H1 (cell line): ENCODE measurements around the gene SIX6. TPM values are rescaled to one million over a fixed set of nuclear protein-coding genes. Genes with fewer than 3 reads are reported as not detected.

ENCODE experiments used
- CTCF ChIA-PET: fragments of 300-600 bp; sonication (Branson Sonifier 250); formaldehyde crosslinking; loops from one replicate; lab custom pipeline; 2021; ENCODE audit not compliant: partially characterized antibody; lab: Charles Lee
- POLR2A ChIA-PET: fragments of 300-600 bp; sonication (Branson Sonifier 250); formaldehyde crosslinking; loops from one replicate; lab custom pipeline; 2021; ENCODE audit warnings: inconsistent platforms; ENCODE audit not compliant: partially characterized antibody; lab: Charles Lee
- DNase-seq, 2 experiments: peaks; one replicate each; pipeline versions ENCODE4 v3.0.0 to v3.0.0-alpha.2; 2010 to 2022; ENCODE audit warnings: low spot score in 2 of 2, low read depth in 1 of 2, mixed read lengths in 1 of 2
- FAIRE-seq: peaks from 2 replicates; lab custom pipeline; 2011; peaks lifted over from hg19 to GRCh38; lab: Jason Lieb, UNC
- H2AFZ ChIP-seq: 2 replicates; pipeline ENCODE4 v1.8.1; 2012; ENCODE audit warnings: low read length, inconsistent platforms
- H2AK5ac ChIP-seq: 2 replicates; pipeline ENCODE4 v1.6.1; 2013; ENCODE audit warnings: low read depth, low read length
- H2BK120ac ChIP-seq: replicated peaks from 2 replicates; pipeline ENCODE3; 2013; ENCODE audit warnings: low read depth, low read length, inconsistent platforms
- H2BK12ac ChIP-seq: 2 replicates; pipeline ENCODE4 v1.6.1; 2013; ENCODE audit warnings: low read depth, low read length
- H2BK15ac ChIP-seq: 2 replicates; pipeline ENCODE4 v1.6.1; 2013; ENCODE audit warnings: low read length
- H2BK20ac ChIP-seq: 2 replicates; pipeline ENCODE4 v1.6.1; 2013; ENCODE audit warnings: low read length
- H2BK5ac ChIP-seq: 2 replicates; pipeline ENCODE4 v1.6.1; 2013; ENCODE audit warnings: low read depth, low read length
- H3K14ac ChIP-seq: 2 replicates; pipeline ENCODE4 v1.6.1; 2013; ENCODE audit warnings: inconsistent platforms; ENCODE audit not compliant: insufficient read length
- H3K18ac ChIP-seq: 2 replicates; pipeline ENCODE4 v1.6.1; 2013; ENCODE audit warnings: low read length; ENCODE audit errors: extremely low read depth
- H3K23ac ChIP-seq: 2 replicates; pipeline ENCODE4 v1.6.1; 2013; ENCODE audit warnings: inconsistent platforms; ENCODE audit not compliant: insufficient read length
- H3K23me2 ChIP-seq: 2 replicates; pipeline ENCODE4 v1.6.1; 2013; ENCODE audit warnings: low read depth, low read length
- H3K27ac ChIP-seq: 2 replicates; pipeline ENCODE4 v1.6.1; 2011; ENCODE audit warnings: low read depth, low read length, inconsistent platforms
- H3K27me3 ChIP-seq, 4 experiments: replicated peaks in 1 of 4; 1 replicate in 1 of 4; 2 replicates in 3 of 4; pipeline versions ENCODE4 v1.6.1 to v1.8.1; 2011 to 2013; ENCODE audit warnings: low read length in 3 of 4, mild to moderate bottlenecking in 3 of 4, inconsistent platforms in 2 of 4, mixed read lengths in 2 of 4, moderate library complexity in 1 of 4; ENCODE audit not compliant: control insufficient read depth in 3 of 4, insufficient read depth in 3 of 4; ENCODE audit errors: extremely low read depth in 1 of 4
- H3K36me3 ChIP-seq, 4 experiments: 2 replicates each; pipeline versions ENCODE4 v1.6.1 to v1.8.1; 2011 to 2013; ENCODE audit warnings: mild to moderate bottlenecking in 4 of 4, low read length in 3 of 4, moderate library complexity in 2 of 4, control low read depth in 1 of 4, inconsistent platforms in 1 of 4; ENCODE audit not compliant: insufficient read depth in 4 of 4, control insufficient read depth in 2 of 4
- H3K4ac ChIP-seq: replicated peaks from 2 replicates; pipeline ENCODE3; 2013; ENCODE audit warnings: low read length, low read depth, mixed read lengths, inconsistent platforms; ENCODE audit not compliant: insufficient read length
- H3K4me1 ChIP-seq, 4 experiments: replicated peaks in 1 of 4; 1 replicate in 1 of 4; 2 replicates in 3 of 4; pipeline versions ENCODE4 v1.6.1 to v1.8.1; 2011 to 2013; ENCODE audit warnings: low read length in 3 of 4, inconsistent platforms in 2 of 4, mixed read lengths in 1 of 4; ENCODE audit not compliant: insufficient read depth in 4 of 4, control insufficient read depth in 3 of 4
- H3K4me2 ChIP-seq, 2 experiments: 2 replicates each; pipeline versions ENCODE4 v1.6.1 to v1.8.1; 2011 to 2013; ENCODE audit warnings: low read depth in 2 of 2, low read length in 2 of 2, control low read depth in 1 of 2, inconsistent platforms in 1 of 2, mild to moderate bottlenecking in 1 of 2; ENCODE audit not compliant: insufficient read depth in 1 of 2
- H3K4me3 ChIP-seq, 4 experiments: fragments of 200-600, 300-600 bp in 1 of 4; sonication (generic), shearing (Covaris generic), sonication (Bioruptor Twin) in 1 of 4; 2 replicates each; pipeline versions ENCODE4 v1.5.1 to v1.8.1; 2011 to 2016; ENCODE audit warnings: low read length in 4 of 4, low read depth in 3 of 4, control low read depth in 2 of 4, inconsistent platforms in 2 of 4, mild to moderate bottlenecking in 2 of 4, mixed read lengths in 1 of 4, moderate library complexity in 1 of 4; ENCODE audit not compliant: insufficient read depth in 2 of 4; ENCODE audit errors: extremely low read depth in 1 of 4
- H3K56ac ChIP-seq: replicated peaks from 2 replicates; pipeline ENCODE3; 2013; ENCODE audit warnings: low read depth, mild to moderate bottlenecking, mixed read lengths, low read length, inconsistent platforms; ENCODE audit not compliant: insufficient read length
- H3K79me1 ChIP-seq: 2 replicates; pipeline ENCODE4 v1.6.1; 2013; ENCODE audit warnings: low read depth, low read length, control low read depth
- H3K79me2 ChIP-seq, 2 experiments: 2 replicates each; pipeline versions ENCODE4 v1.6.1 to v1.8.1; 2012 to 2013; ENCODE audit warnings: low read length in 2 of 2, mild to moderate bottlenecking in 2 of 2, inconsistent platforms in 1 of 2; ENCODE audit not compliant: insufficient read depth in 2 of 2, control insufficient read depth in 1 of 2
- H3K9ac ChIP-seq, 4 experiments: replicated peaks in 1 of 4; 1 replicate in 1 of 4; 2 replicates in 3 of 4; pipeline versions ENCODE4 v1.6.1 to v1.8.1; 2011 to 2013; ENCODE audit warnings: low read depth in 3 of 4, low read length in 3 of 4, control low read depth in 2 of 4, mild to moderate bottlenecking in 2 of 4, moderate library complexity in 2 of 4, inconsistent platforms in 1 of 4; ENCODE audit errors: extremely low read depth in 1 of 4
- H3K9me3 ChIP-seq, 2 experiments: 2 replicates each; pipeline versions ENCODE4 v1.6.1 to v1.8.1; 2012 to 2013; ENCODE audit warnings: mild to moderate bottlenecking in 2 of 2, moderate library complexity in 2 of 2, control low read depth in 1 of 2, inconsistent platforms in 1 of 2, low read depth in 1 of 2, low read length in 1 of 2, mixed read lengths in 1 of 2; ENCODE audit not compliant: insufficient read depth in 2 of 2
- H4K20me1 ChIP-seq, 2 experiments: replicated peaks in 1 of 2; 2 replicates each; pipeline versions ENCODE3 to v1.8.1; 2011 to 2013; ENCODE audit warnings: inconsistent platforms in 2 of 2, low read length in 2 of 2, mild to moderate bottlenecking in 1 of 2; ENCODE audit not compliant: insufficient read depth in 2 of 2, control insufficient read depth in 1 of 2
- H4K5ac ChIP-seq: 2 replicates; pipeline ENCODE4 v1.6.1; 2013; ENCODE audit warnings: low read length, low read depth, mixed read lengths, inconsistent platforms; ENCODE audit not compliant: insufficient read length
- H4K8ac ChIP-seq: 2 replicates; pipeline ENCODE4 v1.8.0; 2013; ENCODE audit warnings: mild to moderate bottlenecking, moderate library complexity, low read length, inconsistent platforms; ENCODE audit not compliant: insufficient read depth; ENCODE audit errors: extremely low read depth
- H4K91ac ChIP-seq: replicated peaks from 2 replicates; pipeline ENCODE3; 2013; ENCODE audit warnings: low read length, mixed read lengths, inconsistent platforms; ENCODE audit not compliant: insufficient read length
- BACH1 ChIP-seq: IDR thresholded peaks from 2 replicates; pipeline ENCODE4 v1.6.1; 2012; ENCODE audit warnings: low read length, improper control_type of control experiment
- RAD21 ChIP-seq, 2 experiments: IDR thresholded peaks in 1 of 2; conservative IDR thresholded peaks in 1 of 2; 2 replicates each; pipeline ENCODE4 v1.6.1; 2011; ENCODE audit warnings: low read depth in 2 of 2, low read length in 2 of 2, improper control_type of control experiment in 1 of 2, inconsistent platforms in 1 of 2, mild to moderate bottlenecking in 1 of 2, moderate library complexity in 1 of 2
- RFX5 ChIP-seq: IDR thresholded peaks from 2 replicates; pipeline ENCODE4 v1.6.1; 2011; ENCODE audit warnings: low read depth, low read length, improper control_type of control experiment, borderline replicate concordance
- SP1 ChIP-seq: IDR thresholded peaks from 2 replicates; pipeline ENCODE4 v1.6.1; 2011; ENCODE audit warnings: low read depth, low read length
- SP2 ChIP-seq: IDR thresholded peaks from 2 replicates; pipeline ENCODE4 v1.6.1; 2012; ENCODE audit warnings: mild to moderate bottlenecking, low read length, inconsistent platforms
- TEAD4 ChIP-seq: IDR thresholded peaks from 2 replicates; pipeline ENCODE4 v1.6.1; 2012; ENCODE audit warnings: low read depth, low read length, inconsistent platforms, mixed read lengths
- polyA plus RNA-seq, 7 experiments: library from polyadenylated mRNA; depleted of rRNA in 3 of 7; stranded (reverse) in 5 of 7; unstranded in 2 of 7; fragments of >200 nt in 5 of 7; fragments of 200-250 nt in 2 of 7; gene quantifications; 1 replicate in 5 of 7; 2 replicates in 1 of 7; 4 replicates in 1 of 7; pipeline versions ENCODE4 v1.2.1 to v1.2.3, GENCODE V29; 2011 to 2013; ENCODE audit warnings: missing spikeins in 2 of 7, mixed read lengths in 2 of 7
- total RNA-seq: library from RNA; stranded (reverse); fragmentation: NEBNext Ultra II Directional; extraction: Animal tissue kit (Norgen Biotek cat#: 25700); gene quantifications from 2 replicates; pipeline ENCODE4 v1.2.1, GENCODE V29; 2021
- TF ChIP-seq, protein P1 (sequence below), 3 experiments: IDR thresholded peaks; 1 replicate in 2 of 3; 2 replicates in 1 of 3; pipeline versions ENCODE4 v1.5.1 to v1.6.1; 2011; ENCODE audit warnings: low read length in 3 of 3, mild to moderate bottlenecking in 3 of 3, inconsistent platforms in 2 of 3, low read depth in 1 of 3, moderate library complexity in 1 of 3; ENCODE audit not compliant: insufficient read depth in 1 of 3; ENCODE audit errors: control extremely low read depth in 1 of 3

SIX6 gene
- total and polyA plus RNA-seq, 2 of the 8 experiments (the other 6 are each of a cell fraction or from before 2014, with no cell fraction given), result 0.03 TPM; not detected in 1

DNA sequence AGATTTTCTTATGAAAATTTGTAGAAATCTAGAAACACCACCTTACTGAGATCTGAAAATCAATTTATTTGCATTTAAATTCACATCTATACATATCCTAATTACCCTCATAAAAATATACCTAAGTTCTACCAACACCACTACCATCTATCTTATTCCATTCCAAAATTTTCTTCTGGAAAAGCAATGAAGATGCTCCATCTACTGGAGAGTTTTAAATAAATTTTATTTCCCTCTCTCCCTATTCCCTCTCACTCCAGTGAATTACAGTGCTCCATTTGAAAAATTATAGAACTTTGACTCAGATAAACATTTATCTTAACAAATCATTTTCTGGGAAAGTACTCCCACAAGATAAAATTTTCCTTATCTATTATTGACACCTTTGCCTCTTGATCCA, 20.8 kb upstream of the SIX6 start:
- no peaks in the 10 kb centered on the region for H3K9me3 ChIP-seq
- H3K23me2 ChIP-seq, result peaks cover 3% of the 10 kb centered on the region
- no peak overlapping the region for H3K14ac ChIP-seq
- no peaks in the 10 kb centered on the region for H3K4me1 ChIP-seq
- no peak for TF ChIP-seq TEAD4
- TF ChIP-seq SP1, result no peak
- peak in 1 of 2 experiments; percentile 48; a peak in 3 of 4 replicates for TF ChIP-seq RAD21 (IDR thresholded peaks at IDR 0.05 in 1 of 2, conservative IDR thresholded peaks at IDR 0.05 in 1 of 2; ENCODE audit: low read depth in 2 of 2, low read length in 2 of 2)
- no peak for TF ChIP-seq SP2
- TF ChIP-seq RFX5, result no peak
- TF ChIP-seq, protein P1, sequence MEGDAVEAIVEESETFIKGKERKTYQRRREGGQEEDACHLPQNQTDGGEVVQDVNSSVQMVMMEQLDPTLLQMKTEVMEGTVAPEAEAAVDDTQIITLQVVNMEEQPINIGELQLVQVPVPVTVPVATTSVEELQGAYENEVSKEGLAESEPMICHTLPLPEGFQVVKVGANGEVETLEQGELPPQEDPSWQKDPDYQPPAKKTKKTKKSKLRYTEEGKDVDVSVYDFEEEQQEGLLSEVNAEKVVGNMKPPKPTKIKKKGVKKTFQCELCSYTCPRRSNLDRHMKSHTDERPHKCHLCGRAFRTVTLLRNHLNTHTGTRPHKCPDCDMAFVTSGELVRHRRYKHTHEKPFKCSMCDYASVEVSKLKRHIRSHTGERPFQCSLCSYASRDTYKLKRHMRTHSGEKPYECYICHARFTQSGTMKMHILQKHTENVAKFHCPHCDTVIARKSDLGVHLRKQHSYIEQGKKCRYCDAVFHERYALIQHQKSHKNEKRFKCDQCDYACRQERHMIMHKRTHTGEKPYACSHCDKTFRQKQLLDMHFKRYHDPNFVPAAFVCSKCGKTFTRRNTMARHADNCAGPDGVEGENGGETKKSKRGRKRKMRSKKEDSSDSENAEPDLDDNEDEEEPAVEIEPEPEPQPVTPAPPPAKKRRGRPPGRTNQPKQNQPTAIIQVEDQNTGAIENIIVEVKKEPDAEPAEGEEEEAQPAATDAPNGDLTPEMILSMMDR (IDR thresholded peaks at IDR 0.05; ENCODE audit: control extremely low read depth in 1 of 3, insufficient read depth in 1 of 3, low read depth in 1 of 3, low read length in 3 of 3), result peak in 1 of 3 experiments; percentile 20; a peak in 1 of 4 replicates
- TF ChIP-seq BACH1, result no peak
- no peak overlapping the region for H3K9ac ChIP-seq
- no peak overlapping the region for H3K56ac ChIP-seq
- peaks cover 0 to 29% (median 16%) of the 10 kb centered on the region in 4 experiments; a peak in 6 of 7 replicates for H3K27me3 ChIP-seq
- no peak overlapping the region for H2BK5ac ChIP-seq
- H3K36me3 ChIP-seq, result no peaks in the 10 kb centered on the region
- H4K5ac ChIP-seq, result no peak overlapping the region
- H3K27ac ChIP-seq, result no peak overlapping the region
- no peak overlapping the region for H2BK20ac ChIP-seq
- H3K79me1 ChIP-seq, result no peaks in the 10 kb centered on the region
- no peak overlapping the region for H2BK120ac ChIP-seq
- no peak overlapping the region for H2AFZ ChIP-seq
- no peak overlapping the region for H4K91ac ChIP-seq
- DNase-seq (no peak), FAIRE-seq (no peak)
- no peak overlapping the region for H2BK12ac ChIP-seq
- no peak overlapping the region for H3K4me3 ChIP-seq
- ChIA-PET POLR2A (no interaction called here), CTCF (interaction anchor here (1.5 to 4.2 kb wide), 2 partner anchors 156 to 222 kb away, joined by 3 to 14 read pairs; no protein-coding TSS in a partner anchor)
- no peaks in the 10 kb centered on the region for H3K79me2 ChIP-seq
- no peak overlapping the region for H2AK5ac ChIP-seq
- H4K20me1 ChIP-seq, result no peaks in the 10 kb centered on the region
- no peak overlapping the region for H3K4me2 ChIP-seq
- H4K8ac ChIP-seq, result no peak overlapping the region
- H3K18ac ChIP-seq, result no peak overlapping the region
- no peak overlapping the region for H3K4ac ChIP-seq
- H2BK15ac ChIP-seq, result no peak overlapping the region
- H3K23ac ChIP-seq, result no peak overlapping the region
